Fibroblast of lung (primary cell): ENCODE results near the gene MAP7.

Experiments
- CTCF ChIP-seq, 2 donors: IDR thresholded peaks in 1 of 2; conservative IDR thresholded peaks in 1 of 2; 1 replicate in 1 of 2; 2 replicates in 1 of 2; pipeline ENCODE4 v1.5.1; 2011 to 2012; ENCODE audit warnings: low read length in 2 of 2, control low read depth in 1 of 2, inconsistent platforms in 1 of 2, low read depth in 1 of 2, mild to moderate bottlenecking in 1 of 2
- EZH2 ChIP-seq: IDR thresholded peaks from 2 replicates; pipeline ENCODE4 v1.5.1; 2012; ENCODE audit warnings: low read length, control low read depth, mild to moderate bottlenecking; ENCODE audit errors: missing control alignments

GRCh38 chr6:136326038-136326553 lies 224.1 kb downstream of the MAP7 start:
- TF ChIP-seq CTCF (conservative IDR thresholded peaks at IDR 0.05 in 1 of 2, IDR thresholded peaks at IDR 0.05 in 1 of 2; ENCODE audit: low read depth in 1 of 2, low read length in 2 of 2) (no peak), EZH2 (no peak)
